ENCODE data around the gene TP53AIP1. TPM values are rescaled to one million over a fixed set of nuclear protein-coding genes. Genes with fewer than 3 reads are reported as not detected.

TP53AIP1 gene
- total RNA-seq, 2 donors from 2014 or later, result 0.20 to 0.37 TPM

Other genes with a start within 250 kb of the TP53AIP1 start
- 10 to 100 TPM in 1 of 2 donors, 1 to 10 TPM in 1; 5.6 to 10.6 TPM for gene FLI1, start 248.8 kb downstream of the TP53AIP1 start, total RNA-seq
- not detected for gene KCNJ1, start 75.6 kb downstream of the TP53AIP1 start, total RNA-seq
- under 1 TPM; 0.12 to 0.89 TPM for gene KCNJ5, start 51.5 kb downstream of the TP53AIP1 start, total RNA-seq
- gene ARHGAP32, start 249.5 kb upstream of the TP53AIP1 start, total RNA-seq, result 10 to 100 TPM; 56.1 to 70.5 TPM